HEK293T (cell line): ENCODE measurements around the gene IL4R.

Experiments
- CTCF ChIA-PET: fragments of 350-600 bp; formaldehyde crosslinking; extraction: SDS; loops from one replicate; lab custom pipeline; 2021; ENCODE audit warnings: antibody characterized with exemption, inconsistent platforms; lab: Yijun Ruan, JAX
- POLR2A ChIA-PET: fragments of 350-600 bp; formaldehyde crosslinking; extraction: SDS; loops from one replicate; lab custom pipeline; 2020; ENCODE audit warnings: antibody characterized with exemption, inconsistent platforms; lab: Yijun Ruan, JAX
- DNase-seq: peaks from one replicate; pipeline ENCODE4 v3.0.0; 2012; ENCODE audit warnings: mixed read lengths; ENCODE audit errors: extremely low spot score
- ARNT ChIP-seq: fragments of 450-650 bp; IDR thresholded peaks from 2 replicates; pipeline ENCODE4 v1.6.1; 2017; ENCODE audit warnings: mild to moderate bottlenecking
- BHLHE40 ChIP-seq: fragments of 450-650 bp; IDR thresholded peaks from 2 replicates; pipeline ENCODE4 v1.6.1; 2016; ENCODE audit warnings: mild to moderate bottlenecking, moderate library complexity, borderline replicate concordance
- CTBP1 ChIP-seq: fragments of 450-650 bp; IDR thresholded peaks from 2 replicates; pipeline ENCODE4 v1.6.1; 2016; ENCODE audit warnings: borderline replicate concordance
- ELF4 ChIP-seq: fragments of 450-650 bp; IDR thresholded peaks from 2 replicates; pipeline ENCODE4 v1.6.1; 2017; ENCODE audit warnings: antibody characterized with exemption
- FOXA1 ChIP-seq: fragments of 450-650 bp; IDR thresholded peaks from 2 replicates; pipeline ENCODE4 v1.6.1; 2016; ENCODE audit warnings: mild to moderate bottlenecking
- FOXK2 ChIP-seq: fragments of 450-650 bp; IDR thresholded peaks from 2 replicates; pipeline ENCODE4 v1.6.1; 2016; ENCODE audit warnings: mild to moderate bottlenecking
- FOXM1 ChIP-seq: fragments of 450-650 bp; IDR thresholded peaks from 2 replicates; pipeline ENCODE4 v1.6.1; 2017; ENCODE audit warnings: mild to moderate bottlenecking, borderline replicate concordance
- HDGF ChIP-seq: fragments of 450-650 bp; IDR thresholded peaks from 2 replicates; pipeline ENCODE4 v1.6.1; 2017; ENCODE audit warnings: antibody characterized with exemption, borderline replicate concordance
- L3MBTL2 ChIP-seq: fragments of 450-650 bp; conservative IDR thresholded peaks from 2 replicates; pipeline ENCODE4 v1.6.1; 2016; ENCODE audit warnings: mild to moderate bottlenecking
- LEF1 ChIP-seq: fragments of 450-650 bp; IDR thresholded peaks from 2 replicates; pipeline ENCODE4 v1.6.1; 2017; ENCODE audit warnings: mild to moderate bottlenecking, borderline replicate concordance
- NFRKB ChIP-seq: fragments of 450-650 bp; IDR thresholded peaks from 2 replicates; pipeline ENCODE4 v1.6.1; 2016; ENCODE audit warnings: mild to moderate bottlenecking, moderate library complexity
- PKNOX1 ChIP-seq: fragments of 450-650 bp; IDR thresholded peaks from 2 replicates; pipeline ENCODE4 v1.6.1; 2016
- SP1 ChIP-seq: fragments of 450-650 bp; IDR thresholded peaks from 2 replicates; pipeline ENCODE4 v1.6.1; 2017
- SUZ12 ChIP-seq: fragments of 450-650 bp; IDR thresholded peaks from 2 replicates; pipeline ENCODE4 v1.6.1; 2016; ENCODE audit warnings: mild to moderate bottlenecking
- TARDBP ChIP-seq: fragments of 450-650 bp; IDR thresholded peaks from 2 replicates; pipeline ENCODE4 v1.6.1; 2016
- ZNF384 ChIP-seq: fragments of 450-650 bp; IDR thresholded peaks from 2 replicates; pipeline ENCODE4 v1.6.1; 2016

IL4R gene

GRCh38 chr16:27363246-27363632, 49.5 kb downstream of the IL4R start:
- CTCF ChIA-PET = no interaction called here
- POLR2A ChIA-PET = no interaction called here
- DNase-seq = no peak
- TF ChIP-seq ELF4 (no peak), PKNOX1 (no peak), SUZ12 (no peak), BHLHE40 (no peak), FOXA1 (no peak), SP1 (no peak), CTBP1 (no peak), HDGF (no peak), FOXK2 (no peak), LEF1 (no peak), ZNF384 (no peak), L3MBTL2 (no peak), FOXM1 (no peak), NFRKB (no peak), ARNT (no peak), TARDBP (no peak)

DNA sequence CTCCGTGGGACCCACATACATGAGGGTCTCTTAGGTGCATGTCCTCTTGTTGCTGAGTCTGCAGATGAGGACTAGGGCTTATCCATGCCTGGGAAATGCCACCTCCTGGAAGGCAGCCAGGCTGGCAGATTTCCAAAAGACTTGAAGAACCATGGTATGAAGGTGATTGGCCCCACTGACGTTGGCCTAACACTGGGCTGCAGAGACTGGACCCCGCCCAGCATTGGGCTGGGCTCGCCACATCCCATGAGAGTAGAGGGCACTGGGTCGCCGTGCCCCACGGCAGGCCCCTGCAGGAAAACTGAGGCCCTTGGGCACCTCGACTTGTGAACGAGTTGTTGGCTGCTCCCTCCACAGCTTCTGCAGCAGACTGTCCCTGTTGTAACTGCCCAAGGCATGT, 50.0 kb downstream of the IL4R start:
- TF ChIP-seq ELF4 (no peak), ZNF384 (no peak), PKNOX1 (no peak), FOXM1 (no peak), CTBP1 (no peak), FOXK2 (no peak), TARDBP (no peak), SP1 (no peak), FOXA1 (no peak), L3MBTL2 (no peak)
- CTCF ChIA-PET = no interaction called here
- no peak for DNase-seq
- POLR2A ChIA-PET = no interaction called here

DNA sequence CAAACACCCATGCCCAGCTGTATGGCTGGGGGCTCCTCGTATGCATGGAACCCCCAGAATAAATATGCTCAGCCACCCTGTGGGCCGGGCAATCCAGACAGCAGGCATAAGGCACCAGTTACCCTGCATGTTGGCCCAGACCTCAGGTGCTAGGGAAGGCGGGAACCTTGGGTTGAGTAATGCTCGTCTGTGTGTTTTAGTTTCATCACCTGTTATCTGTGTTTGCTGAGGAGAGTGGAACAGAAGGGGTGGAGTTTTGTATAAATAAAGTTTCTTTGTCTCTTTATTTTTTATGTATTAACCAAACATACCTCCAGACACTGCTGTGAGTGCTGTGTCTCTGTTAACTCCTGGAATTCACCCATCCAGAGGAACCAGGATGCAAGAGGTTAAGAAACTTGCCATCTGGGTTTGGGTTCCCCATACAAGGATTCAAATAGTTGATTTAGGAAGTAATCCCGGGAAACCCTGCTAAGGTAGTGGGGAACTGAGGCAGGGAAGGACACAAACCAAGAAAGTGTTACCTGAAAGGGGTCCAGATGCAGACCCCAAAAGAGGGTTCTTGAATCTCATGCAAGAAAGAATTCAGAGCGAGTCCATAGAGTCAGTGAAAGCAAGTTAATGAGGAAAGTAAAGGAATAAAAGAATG, 50.8 kb downstream of the IL4R start:
- ChIA-PET CTCF (no interaction called here), POLR2A (no interaction called here)
- DNase-seq = no peak
- no peak for TF ChIP-seq CTBP1
- no peak for TF ChIP-seq L3MBTL2
- no peak for TF ChIP-seq FOXA1

DNA sequence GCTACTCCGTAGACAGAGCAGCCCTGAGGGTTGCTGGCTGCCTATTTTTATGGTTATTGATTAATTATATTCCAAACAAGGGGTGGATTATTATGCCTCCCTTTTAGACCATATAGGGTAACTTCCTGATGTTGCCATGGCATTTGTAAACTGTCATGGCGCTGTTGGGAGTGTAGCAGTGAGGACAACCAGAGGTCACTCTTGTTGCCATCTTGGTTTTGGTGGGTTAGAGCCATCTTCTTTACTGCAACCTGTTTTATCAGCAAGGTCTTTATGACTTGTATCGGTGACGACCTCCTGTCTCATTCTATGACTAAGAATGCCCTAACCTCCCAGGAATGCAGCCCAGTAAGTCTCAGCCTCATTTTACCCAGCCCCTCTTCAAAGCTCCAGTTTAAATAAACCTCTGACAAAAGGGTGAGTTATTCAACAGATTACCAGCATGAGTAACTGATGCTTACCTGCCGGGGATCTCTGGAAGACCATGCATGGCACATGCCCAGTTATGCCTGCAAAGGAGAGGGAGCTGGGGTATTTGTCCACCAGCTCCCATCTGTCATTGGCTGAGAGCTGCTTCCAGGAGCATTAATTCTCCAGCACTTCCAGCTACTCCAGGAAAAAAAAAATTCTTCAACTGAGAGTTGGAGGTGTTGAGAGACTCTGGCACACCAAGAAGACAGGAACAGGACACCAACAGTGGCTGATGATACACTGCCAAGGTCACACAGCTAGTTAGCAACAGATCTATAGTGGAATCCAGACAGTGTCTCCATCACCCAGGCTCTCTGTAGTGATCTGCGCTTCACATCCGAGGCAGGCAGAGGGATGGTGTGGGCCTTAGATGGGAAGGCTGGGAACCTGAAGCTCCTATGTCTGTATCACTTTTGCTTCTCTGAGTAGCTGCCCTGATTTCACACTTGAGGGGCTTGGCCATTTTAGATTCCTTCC, 51.6 kb downstream of the IL4R start:
- ChIA-PET CTCF (interaction anchor here (1.1 kb wide), 1 partner anchor 10 kb away, joined by 4 read pairs; no protein-coding TSS in a partner anchor), POLR2A (no interaction called here)
- DNase-seq = no peak
- no peak for TF ChIP-seq HDGF
- TF ChIP-seq PKNOX1 = no peak
- TF ChIP-seq FOXA1 = no peak
- no peak for TF ChIP-seq SP1
- no peak for TF ChIP-seq CTBP1
- TF ChIP-seq TARDBP = no peak
- TF ChIP-seq ELF4 = no peak

DNA sequence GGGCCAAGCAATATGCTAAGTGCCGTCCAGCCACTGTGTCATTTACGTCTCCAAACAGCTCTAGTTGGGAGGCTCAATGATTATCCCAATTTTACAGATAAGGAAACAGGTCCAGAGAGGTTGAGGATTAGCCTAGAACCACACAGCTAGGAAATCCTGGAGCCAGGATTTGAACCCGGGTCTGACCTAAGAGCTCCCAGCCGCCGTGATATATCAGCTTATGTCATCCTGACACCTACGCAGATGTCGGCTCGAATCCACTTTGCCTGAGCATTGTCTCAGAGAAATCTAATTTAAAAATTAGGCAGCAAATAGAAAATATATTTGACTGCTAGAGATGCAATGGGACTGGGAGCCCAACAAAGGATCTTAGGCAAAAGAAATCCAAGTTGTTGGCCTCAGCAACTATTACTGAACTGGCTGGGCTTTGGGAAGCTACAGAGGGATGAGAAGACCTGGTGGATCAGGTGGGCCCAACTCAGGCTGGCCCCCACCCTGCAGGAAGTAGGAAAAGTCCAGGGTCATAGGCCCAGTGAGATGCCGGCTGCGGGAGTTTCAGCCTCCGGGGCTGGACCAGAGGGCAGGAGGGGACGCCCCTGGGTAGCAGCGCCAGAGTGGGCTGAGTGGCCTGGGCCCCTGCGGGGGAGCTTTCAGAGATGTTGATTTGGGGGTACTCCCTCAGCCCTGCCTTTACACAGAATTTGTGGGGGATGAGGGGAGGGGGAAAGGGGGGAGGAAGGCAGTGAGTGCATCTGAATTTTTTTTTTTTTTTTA, 53.1 kb downstream of the IL4R start:
- CTCF ChIA-PET = interaction anchor here (0.6 to 1.8 kb wide), 8 partner anchors 10 to 954 kb away, joined by 3 to 10 read pairs (median 3); partner anchors contain the start of gene KDM8
- DNase-seq = no peak
- TF ChIP-seq NFRKB = no peak
- TF ChIP-seq SP1 = no peak
- TF ChIP-seq ZNF384 = no peak
- no peak for TF ChIP-seq BHLHE40
- no peak for TF ChIP-seq LEF1
- TF ChIP-seq TARDBP = no peak
- TF ChIP-seq HDGF = no peak
- TF ChIP-seq L3MBTL2 = no peak
- no peak for TF ChIP-seq FOXM1
- no peak for TF ChIP-seq PKNOX1
- TF ChIP-seq FOXK2 = no peak
- TF ChIP-seq SUZ12 = no peak
- POLR2A ChIA-PET = no interaction called here
